GM10248 (cell line): ENCODE results near the gene AUTS2.
A peak's percentile ranks its signal among the peaks of the same experiment; 100 is the strongest.

Source experiments
- CTCF ChIA-PET: fragments of 300-600 bp; sonication (Branson Sonifier 250); formaldehyde crosslinking; extraction: SDS; loops from one replicate; lab custom pipeline; 2021; ENCODE audit warnings: antibody characterized with exemption; lab: Yijun Ruan, JAX
- POLR2A ChIA-PET: fragments of 350-650 bp; sonication (Branson Sonifier 250); formaldehyde crosslinking; extraction: SDS; loops from one replicate; lab custom pipeline; 2020; ENCODE audit warnings: antibody characterized with exemption; lab: Yijun Ruan, JAX
- DNase-seq: peaks from one replicate; pipeline ENCODE4 v3.0.0; 2012; ENCODE audit errors: extremely low spot score
- CTCF ChIP-seq: IDR thresholded peaks from 2 replicates; pipeline ENCODE4 v1.5.1; 2012; ENCODE audit warnings: mild to moderate bottlenecking, low read depth; ENCODE audit errors: extremely low read depth, missing control alignments, control extremely low read depth

The AUTS2 gene

GRCh38 chr7:70189776-70190175 lies 591.5 kb downstream of the AUTS2 start:
- POLR2A ChIA-PET = no interaction called here
- DNase-seq = no peak
- TF ChIP-seq CTCF = no peak
- CTCF ChIA-PET = interaction anchor here (1.4 to 1.5 kb wide), 2 partner anchors 25 to 508 kb away, joined by 3 read pairs; no protein-coding TSS in a partner anchor

- TF ChIP-seq CTCF = no peak
Measured at GRCh38 chr7:70190281-70190680, 592.0 kb downstream of the AUTS2 start.

GRCh38 chr7:70193514-70193913 lies 595.2 kb downstream of the AUTS2 start:
- ChIA-PET POLR2A (no interaction called here), CTCF (interaction anchor here (1.2 to 1.3 kb wide), 2 partner anchors 31 to 503 kb away, joined by 3 to 5 read pairs; no protein-coding TSS in a partner anchor)
- DNase-seq = no peak
- TF ChIP-seq CTCF = peak; percentile 27

More at GRCh38 chr7:70190281-70190680, 592.0 kb downstream of the AUTS2 start:
- DNase-seq = no peak
- POLR2A ChIA-PET = interaction anchor here (0.6 kb wide), 1 partner anchor 16 kb away, joined by 5 read pairs; no protein-coding TSS in a partner anchor
- CTCF ChIA-PET = interaction anchor here (1.4 kb wide), 1 partner anchor 25 kb away, joined by 3 read pairs; no protein-coding TSS in a partner anchor

GRCh38 chr7:70208236-70209063 lies 610.2 kb downstream of the AUTS2 start:
- TF ChIP-seq CTCF = no peak
- ChIA-PET CTCF (no interaction called here), POLR2A (no interaction called here)
- DNase-seq = no peak

GRCh38 chr7:70210200-70210935 lies 612.1 kb downstream of the AUTS2 start:
- CTCF ChIA-PET = no interaction called here
- DNase-seq = no peak
- no peak for TF ChIP-seq CTCF
- POLR2A ChIA-PET = no interaction called here

GRCh38 chr7:70210936-70211310 lies 612.6 kb downstream of the AUTS2 start:
- ChIA-PET CTCF (no interaction called here), POLR2A (no interaction called here)
- DNase-seq = no peak
- TF ChIP-seq CTCF = no peak
